ENCODE measurements around the gene DOCK4.

DOCK4 gene

GRCh38 chr7:112113913-112114575, 92.2 kb downstream of the DOCK4 start:
- DNase-seq (ENCODE audit: low read depth): no peak

- no peak for DNase-seq (ENCODE audit: low read depth)
Observed at GRCh38 chr7:112112822-112113255, 93.4 kb downstream of the DOCK4 start.

- DNase-seq (ENCODE audit: low read depth): no peak
Observed at GRCh38 chr7:112110651-112111050, 95.5 kb downstream of the DOCK4 start.

GRCh38 chr7:112110175-112110574, 96.0 kb downstream of the DOCK4 start:
- DNase-seq (ENCODE audit: low read depth): no peak

GRCh38 chr7:112108981-112109380, 97.2 kb downstream of the DOCK4 start:
- no peak for DNase-seq (ENCODE audit: low read depth)

GRCh38 chr7:112105584-112106530, 100.3 kb downstream of the DOCK4 start:
- DNase-seq (ENCODE audit: low read depth): no peak

GRCh38 chr7:112104120-112104519, 102.1 kb downstream of the DOCK4 start:
- no peak for DNase-seq (ENCODE audit: low read depth)

GRCh38 chr7:112103246-112103645, 103.0 kb downstream of the DOCK4 start:
- no peak for DNase-seq (ENCODE audit: low read depth)

GRCh38 chr7:112101201-112101846, 104.9 kb downstream of the DOCK4 start:
- DNase-seq (ENCODE audit: low read depth): no peak

GRCh38 chr7:112097524-112097923, 108.7 kb downstream of the DOCK4 start:
- no peak for DNase-seq (ENCODE audit: low read depth)

- no peak for DNase-seq (ENCODE audit: low read depth)
Observed at GRCh38 chr7:112093409-112093808, 112.8 kb downstream of the DOCK4 start.

- DNase-seq (ENCODE audit: low read depth): no peak
Observed at GRCh38 chr7:112092709-112093395, 113.3 kb downstream of the DOCK4 start.

GRCh38 chr7:112092306-112092705, 113.9 kb downstream of the DOCK4 start:
- DNase-seq (ENCODE audit: low read depth): no peak

GRCh38 chr7:112091768-112092167, 114.4 kb downstream of the DOCK4 start:
- DNase-seq (ENCODE audit: low read depth): no peak

GRCh38 chr7:112089551-112089950, 116.6 kb downstream of the DOCK4 start:
- no peak for DNase-seq (ENCODE audit: low read depth)

- no peak for DNase-seq (ENCODE audit: low read depth)
Observed at GRCh38 chr7:112088484-112089016, 117.6 kb downstream of the DOCK4 start.

GRCh38 chr7:112086496-112087254, 119.5 kb downstream of the DOCK4 start:
- no peak for DNase-seq (ENCODE audit: low read depth)

GRCh38 chr7:112084520-112084971, 121.7 kb downstream of the DOCK4 start:
- no peak for DNase-seq (ENCODE audit: low read depth)

GRCh38 chr7:112083776-112084355, 122.3 kb downstream of the DOCK4 start:
- no peak for DNase-seq (ENCODE audit: low read depth)

GRCh38 chr7:112082306-112082705, 123.9 kb downstream of the DOCK4 start:
- no peak for DNase-seq (ENCODE audit: low read depth)
